Sigmoid colon (tissue), 7 donors: ENCODE data around the gene TMEM184B. TPM values are rescaled to one million over a fixed set of nuclear protein-coding genes. Genes with fewer than 3 reads are reported as not detected.

Experiments used
- DNase-seq: peaks from one replicate; pipeline ENCODE4 v3.0.0-alpha.2; 2019
- H3K27ac ChIP-seq, 4 donors: fragments of 200-600 bp; sonication (generic); one replicate each; pipeline ENCODE4 v1.5.1; 2016 to 2019; ENCODE audit warnings: mild to moderate bottlenecking in 1 of 4
- H3K27me3 ChIP-seq, 3 donors: fragments of 200-600 bp; sonication (generic); one replicate each; pipeline ENCODE4 v1.5.1; 2019; ENCODE audit warnings: mild to moderate bottlenecking in 1 of 3
- H3K36me3 ChIP-seq, 4 donors: fragments of 200-600 bp; sonication (generic); one replicate each; pipeline ENCODE4 v1.5.1; 2016 to 2019
- H3K4me1 ChIP-seq, 4 donors: fragments of 200-600 bp; sonication (generic); one replicate each; pipeline ENCODE4 v1.5.1; 2017 to 2019
- H3K4me3 ChIP-seq, 4 donors: fragments of 200-600 bp; sonication (generic); one replicate each; pipeline ENCODE4 v1.5.1; 2017 to 2019; ENCODE audit warnings: mild to moderate bottlenecking in 2 of 4, moderate library complexity in 1 of 4
- H3K9me3 ChIP-seq, 4 donors: fragments of 200-600 bp in 3 of 4; sonication (generic) in 3 of 4; one replicate each; pipeline versions ENCODE4 v1.5.1 to v1.6.1; 2013 to 2019
- EP300 ChIP-seq, 4 donors: sonication (generic); formaldehyde crosslinking; IDR thresholded peaks; one replicate each; pipeline ENCODE4 v1.6.1; 2017; ENCODE audit warnings: antibody characterized with exemption in 4 of 4
- POLR2A ChIP-seq, 2 donors: fragments of 450-650 bp; IDR thresholded peaks; one replicate each; pipeline ENCODE4 v1.6.1; 2016; ENCODE audit warnings: antibody characterized with exemption in 2 of 2, mild to moderate bottlenecking in 2 of 2, moderate library complexity in 2 of 2
- POLR2AphosphoS5 ChIP-seq, 4 donors: sonication (generic); formaldehyde crosslinking; IDR thresholded peaks; one replicate each; pipeline ENCODE4 v1.6.1; 2017; ENCODE audit warnings: antibody characterized with exemption in 4 of 4
- WGBS, 2 donors: extraction: QIAGEN DNeasy Blood & Tissue Kit; methylation state at CpG; one replicate each; pipeline ENCODE4 v1.1.7; 2013; 5-methylcytosine and 5-hydroxymethylcytosine counted together
- intact Hi-C: fragments of 100-400 bp; cut with DNase I; formaldehyde crosslinking; loops from one replicate; pipeline ENCODE4 v1.15.1; 2023
- polyA plus RNA-seq, 3 donors: library from polyadenylated mRNA; stranded (reverse); fragments of 200-250 nt; gene quantifications; one replicate each; pipeline ENCODE4 v1.2.3, GENCODE V29; 2013
- total RNA-seq, 4 donors: library from RNA; depleted of rRNA; stranded (reverse); fragments of >200 nt; gene quantifications; one replicate each; pipeline ENCODE4 v1.1.0, GENCODE V29; 2016
- TF ChIP-seq, protein P1 (sequence below), 4 experiments: fragments of 450-650 bp in 3 of 4; fragments of 200-600 bp in 1 of 4; IDR thresholded peaks; one replicate each; pipeline ENCODE4 v1.5.1; 2016 to 2019; ENCODE audit warnings: antibody characterized with exemption in 4 of 4, mild to moderate bottlenecking in 3 of 4, moderate library complexity in 2 of 4
- donor health status: healthy with polysubstance abuse.
- donor health status: Bipolar disorder and iron deficiency.
- donor health status: healthy.

The TMEM184B gene
- total and polyA plus RNA-seq, 7 donors, result 7.2 to 96.4 (median 42.6) TPM

DNA sequence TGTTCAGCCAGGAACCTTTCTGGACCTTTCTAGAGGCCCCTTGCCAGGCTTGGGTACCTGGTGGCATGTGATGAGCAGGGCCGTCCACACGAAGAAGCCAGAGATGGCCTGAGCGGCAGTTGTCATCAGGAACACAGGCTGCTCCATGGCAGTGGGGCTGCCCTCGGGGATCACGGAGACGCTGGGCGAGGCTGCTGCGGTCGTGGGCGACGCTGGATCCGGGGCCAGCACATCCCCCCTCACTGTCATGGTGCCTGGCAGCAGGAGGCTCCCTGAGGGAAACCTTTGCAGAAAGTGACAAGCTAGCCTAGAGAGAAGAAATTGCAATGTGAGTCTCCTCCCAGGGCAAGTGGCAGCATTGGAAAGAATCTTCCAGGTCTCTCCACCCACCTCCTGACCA lies 25.1 kb downstream of the TMEM184B start:
- 95% methylated on average over 12 of the region's 12 CpGs for WGBS, 2 donors
- no peak overlapping the region for H3K4me3 ChIP-seq
- intact Hi-C loops, result no loop called here
- no peaks in the 10 kb centered on the region for H3K9me3 ChIP-seq
- H3K36me3 ChIP-seq, result peaks cover 19 to 47% (median 28%) of the 10 kb centered on the region in 4 donors
- H3K27ac ChIP-seq, result peak overlapping the region in 3 of 4 donors; percentile 60 to 69 (median 68)
- no peaks in the 10 kb centered on the region for H3K27me3 ChIP-seq
- peaks cover 0 to 56% (median 36%) of the 10 kb centered on the region in 4 donors for H3K4me1 ChIP-seq
- DNase-seq, result no peak
- TF ChIP-seq EP300 (IDR thresholded peaks at IDR 0.05), result no peak
- no peak for TF ChIP-seq POLR2AphosphoS5 (IDR thresholded peaks at IDR 0.05)
- TF ChIP-seq, protein P1, sequence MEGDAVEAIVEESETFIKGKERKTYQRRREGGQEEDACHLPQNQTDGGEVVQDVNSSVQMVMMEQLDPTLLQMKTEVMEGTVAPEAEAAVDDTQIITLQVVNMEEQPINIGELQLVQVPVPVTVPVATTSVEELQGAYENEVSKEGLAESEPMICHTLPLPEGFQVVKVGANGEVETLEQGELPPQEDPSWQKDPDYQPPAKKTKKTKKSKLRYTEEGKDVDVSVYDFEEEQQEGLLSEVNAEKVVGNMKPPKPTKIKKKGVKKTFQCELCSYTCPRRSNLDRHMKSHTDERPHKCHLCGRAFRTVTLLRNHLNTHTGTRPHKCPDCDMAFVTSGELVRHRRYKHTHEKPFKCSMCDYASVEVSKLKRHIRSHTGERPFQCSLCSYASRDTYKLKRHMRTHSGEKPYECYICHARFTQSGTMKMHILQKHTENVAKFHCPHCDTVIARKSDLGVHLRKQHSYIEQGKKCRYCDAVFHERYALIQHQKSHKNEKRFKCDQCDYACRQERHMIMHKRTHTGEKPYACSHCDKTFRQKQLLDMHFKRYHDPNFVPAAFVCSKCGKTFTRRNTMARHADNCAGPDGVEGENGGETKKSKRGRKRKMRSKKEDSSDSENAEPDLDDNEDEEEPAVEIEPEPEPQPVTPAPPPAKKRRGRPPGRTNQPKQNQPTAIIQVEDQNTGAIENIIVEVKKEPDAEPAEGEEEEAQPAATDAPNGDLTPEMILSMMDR (IDR thresholded peaks at IDR 0.05), result no peak
- no peak for TF ChIP-seq POLR2A (IDR thresholded peaks at IDR 0.05)

DNA sequence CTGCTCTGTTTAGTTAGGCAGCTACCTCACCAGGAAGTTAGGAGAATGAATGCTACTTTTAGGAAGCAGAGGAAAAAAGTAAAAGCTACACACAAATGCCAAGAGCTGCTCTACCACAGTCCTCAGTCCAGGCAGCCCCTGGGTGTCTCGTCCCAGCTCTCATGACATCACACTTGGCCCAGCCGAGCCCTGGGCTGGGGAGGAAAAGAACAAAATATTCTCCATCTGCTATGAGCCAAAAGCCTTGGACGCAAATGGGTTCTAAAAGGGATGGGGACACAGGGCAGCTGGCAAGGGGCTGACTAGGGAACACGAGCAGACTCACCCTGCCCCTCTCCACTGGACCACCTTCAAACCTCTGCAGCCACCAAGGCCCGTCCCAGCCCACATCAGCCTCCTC lies 26.1 kb downstream of the TMEM184B start:
- peaks cover 0 to 46% (median 39%) of the 10 kb centered on the region in 4 donors for H3K4me1 ChIP-seq

DNA sequence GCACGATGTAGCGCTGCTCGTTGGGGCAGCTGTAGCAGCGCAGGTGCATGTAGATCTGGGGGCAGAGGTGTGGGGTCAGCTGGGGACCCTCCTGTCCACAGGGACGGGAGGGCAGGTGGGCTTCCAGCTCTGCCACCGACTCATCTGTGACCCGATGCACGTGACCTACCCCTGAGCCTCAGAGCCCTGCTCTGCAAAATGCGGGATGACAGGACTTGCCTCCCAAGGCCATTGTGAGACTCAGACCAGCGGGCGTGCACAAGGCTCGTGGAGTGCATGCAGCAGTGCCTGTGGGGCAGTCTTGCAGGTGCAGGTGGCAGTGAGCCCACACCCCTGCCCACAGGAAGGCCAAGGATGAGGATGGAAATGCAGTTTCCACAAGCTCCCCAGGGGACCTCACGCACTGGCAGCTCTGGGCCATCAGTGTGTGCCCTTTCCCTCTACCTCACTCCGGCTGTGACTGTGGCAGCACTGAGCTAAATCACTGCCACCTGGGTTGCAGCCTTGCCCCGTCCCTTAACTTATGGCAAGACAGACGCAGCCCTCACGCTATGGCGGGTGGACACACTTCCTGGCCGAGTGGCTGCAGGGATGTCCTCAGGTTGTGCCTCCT lies 26.7 kb downstream of the TMEM184B start:
- WGBS, 2 donors, result 82% methylated on average over 19 of the region's 19 CpGs
- intact Hi-C loops, result no loop called here

More for the DNA sequence above, 26.1 kb downstream of the TMEM184B start:
- Histone ChIP-seq H3K9me3 (no peaks in the 10 kb centered on the region), H3K27me3 (no peaks in the 10 kb centered on the region), H3K4me3 (no peak overlapping the region), H3K27ac (peak overlapping the region; percentile 25 to 69 (median 64)), H3K36me3 (peaks cover 19 to 47% (median 28%) of the 10 kb centered on the region in 4 donors)
- WGBS, 2 donors, result 76 to 84% methylated on average over 5 of the region's 5 CpGs
- TF ChIP-seq POLR2AphosphoS5 (IDR thresholded peaks at IDR 0.05), result no peak
- TF ChIP-seq EP300 (IDR thresholded peaks at IDR 0.05), result no peak
- TF ChIP-seq, protein P1 (IDR thresholded peaks at IDR 0.05), result no peak
- TF ChIP-seq POLR2A (IDR thresholded peaks at IDR 0.05), result no peak
- intact Hi-C loops, result no loop called here
- peak; percentile 88 for DNase-seq

DNA sequence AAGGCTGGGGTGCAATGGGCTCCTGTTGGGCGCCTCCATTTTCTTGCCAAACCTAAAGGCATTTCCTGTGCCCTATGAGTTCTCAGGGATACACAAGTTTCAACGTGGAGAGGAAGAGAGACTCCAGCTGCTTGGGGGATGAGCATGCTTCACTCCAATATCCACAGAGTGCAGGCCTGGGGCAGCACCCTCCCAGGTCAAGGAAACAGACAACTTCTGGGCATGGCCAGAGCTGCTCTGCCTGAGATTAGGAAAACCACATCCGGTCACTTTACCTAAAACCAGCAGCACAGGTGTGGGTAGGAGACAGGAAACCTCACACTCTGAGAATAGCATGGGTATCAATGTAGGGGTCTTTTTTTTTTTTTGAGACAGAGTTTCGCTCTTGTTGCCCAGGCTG lies 28.7 kb downstream of the TMEM184B start:
- H3K9me3 ChIP-seq, result no peaks in the 10 kb centered on the region
- no peak overlapping the region for H3K27ac ChIP-seq
- H3K4me1 ChIP-seq, result peaks cover 0 to 51% (median 35%) of the 10 kb centered on the region in 4 donors
- DNase-seq, result no peak
- no peak overlapping the region for H3K4me3 ChIP-seq
- WGBS, 2 donors, result 75 to 78% methylated on average over 4 of the region's 4 CpGs
- TF ChIP-seq, protein P1 (IDR thresholded peaks at IDR 0.05), result no peak
- TF ChIP-seq EP300 (IDR thresholded peaks at IDR 0.05), result no peak
- no peak for TF ChIP-seq POLR2A (IDR thresholded peaks at IDR 0.05)
- TF ChIP-seq POLR2AphosphoS5 (IDR thresholded peaks at IDR 0.05), result no peak
- H3K27me3 ChIP-seq, result no peaks in the 10 kb centered on the region
- H3K36me3 ChIP-seq, result peaks cover 19 to 47% (median 28%) of the 10 kb centered on the region in 4 donors
- intact Hi-C loops, result no loop called here

More for the DNA sequence above, 26.7 kb downstream of the TMEM184B start:
- DNase-seq, result no peak
- H3K27me3 ChIP-seq, result no peaks in the 10 kb centered on the region
- H3K9me3 ChIP-seq, result no peaks in the 10 kb centered on the region
- H3K4me1 ChIP-seq, result peaks cover 0 to 43% (median 35%) of the 10 kb centered on the region in 4 donors
- no peak overlapping the region for H3K4me3 ChIP-seq
- TF ChIP-seq POLR2AphosphoS5 (IDR thresholded peaks at IDR 0.05) (no peak), POLR2A (IDR thresholded peaks at IDR 0.05) (no peak), EP300 (IDR thresholded peaks at IDR 0.05) (no peak)
- TF ChIP-seq, protein P1 (IDR thresholded peaks at IDR 0.05), result no peak
- H3K36me3 ChIP-seq, result peaks cover 19 to 47% (median 28%) of the 10 kb centered on the region in 4 donors
- H3K27ac ChIP-seq, result peak overlapping the region; percentile 25 to 69 (median 62)
